Karpas-422 (cell line): Measurements from ENCODE around the gene ACOT7. TPM values are rescaled to one million over a fixed set of nuclear protein-coding genes. Genes with fewer than 3 reads are reported as not detected.

Experiments used
- DNase-seq: peaks from one replicate; pipeline ENCODE4 v3.0.0-alpha.2; 2015
- H2AFZ ChIP-seq: fragments of 200-600 bp; sonication (generic); 2 replicates; pipeline ENCODE4 v1.6.1; 2014; ENCODE audit warnings: antibody characterized with exemption, low read length, mixed read lengths
- H3K27ac ChIP-seq: fragments of 200-600 bp; sonication (generic); 2 replicates; pipeline ENCODE4 v1.5.1; 2014; ENCODE audit warnings: mild to moderate bottlenecking, low read length, moderate library complexity
- H3K27me3 ChIP-seq: fragments of 200-600 bp; sonication (generic); 2 replicates; pipeline ENCODE4 v1.6.1; 2014; ENCODE audit warnings: low read length, mixed read lengths
- H3K36me3 ChIP-seq: fragments of 200-600 bp; sonication (generic); 2 replicates; pipeline ENCODE4 v1.6.1; 2014; ENCODE audit warnings: low read length, mixed read lengths; ENCODE audit not compliant: insufficient read depth
- H3K4me1 ChIP-seq: fragments of 200-600 bp; sonication (generic); 2 replicates; pipeline ENCODE4 v1.6.1; 2014; ENCODE audit warnings: mild to moderate bottlenecking, low read length, mixed read lengths
- H3K4me2 ChIP-seq: fragments of 200-600 bp; sonication (generic); 2 replicates; pipeline ENCODE4 v1.6.1; 2014; ENCODE audit warnings: low read length, low read depth, mild to moderate bottlenecking; ENCODE audit not compliant: poor library complexity, severe bottlenecking
- H3K4me3 ChIP-seq: fragments of 200-600 bp; sonication (generic); 2 replicates; pipeline ENCODE4 v1.5.1; 2014; ENCODE audit warnings: mild to moderate bottlenecking, antibody characterized with exemption, low read length, mixed read lengths
- H3K79me2 ChIP-seq: fragments of 200-600 bp; sonication (generic); 2 replicates; pipeline ENCODE4 v1.6.1; 2014; ENCODE audit warnings: mild to moderate bottlenecking, low read length, mixed read lengths
- H3K9ac ChIP-seq: fragments of 200-600 bp; sonication (generic); 2 replicates; pipeline ENCODE4 v1.6.0; 2014; ENCODE audit warnings: low read length
- H3K9me2 ChIP-seq: fragments of 200-600 bp; sonication (generic), shearing (Covaris generic); replicated peaks from 2 replicates; pipeline ENCODE4 v1.6.0; 2014; ENCODE audit warnings: mild to moderate bottlenecking, low read length, moderate library complexity; ENCODE audit not compliant: insufficient read depth
- H3K9me3 ChIP-seq: fragments of 300-700, 200-600 bp; sonication (generic); 2 replicates; pipeline ENCODE4 v1.6.1; 2014; ENCODE audit warnings: low read length, mixed read lengths
- H4K20me1 ChIP-seq: fragments of 200-600 bp; sonication (generic); 2 replicates; pipeline ENCODE4 v1.6.1; 2014; ENCODE audit warnings: mild to moderate bottlenecking, antibody characterized with exemption, low read length, low read depth; ENCODE audit not compliant: insufficient read depth
- total RNA-seq: library from RNA; depleted of rRNA; stranded (reverse); fragments of >200 nt; shearing (Covaris generic); gene quantifications from 2 replicates; pipeline ENCODE4 v1.2.3, GENCODE V29; 2014; ENCODE audit warnings: low replicate concordance

Gene ACOT7
- total RNA-seq, 1 experiment from 2014 or later, result 11.8 TPM

DNA sequence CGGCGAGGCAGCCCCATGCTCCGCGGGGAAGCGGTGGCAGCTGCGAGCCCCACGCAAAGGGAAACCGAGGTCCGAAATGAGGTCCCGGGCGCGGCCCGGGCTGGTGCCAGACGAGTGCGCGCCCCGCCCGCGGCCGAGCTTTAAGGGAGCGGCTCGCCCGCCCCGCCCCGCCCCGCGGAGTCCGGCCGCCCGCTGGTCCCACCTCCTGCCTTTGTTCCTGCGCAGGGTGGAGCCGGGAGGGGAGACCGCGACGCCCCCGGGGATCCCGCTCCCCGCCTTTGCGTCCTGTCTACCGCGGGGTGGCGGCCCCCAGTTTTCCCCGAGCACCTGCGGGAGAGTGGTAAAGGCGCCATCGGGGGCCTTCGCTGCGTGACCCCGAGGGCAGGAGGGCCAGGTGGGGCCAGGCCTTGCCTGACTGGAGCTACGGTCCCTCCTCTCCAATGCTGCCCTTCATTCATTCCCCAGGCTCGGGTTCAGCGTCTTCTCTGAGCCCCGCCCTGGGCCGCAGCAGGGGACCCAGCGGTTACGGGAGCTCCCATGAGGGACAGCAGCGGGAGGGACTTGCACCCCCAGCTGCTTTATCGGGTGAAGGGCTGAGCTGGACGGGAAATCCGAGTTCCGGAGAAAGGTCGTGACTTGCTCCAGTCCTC, 26.4 kb upstream of the ACOT7 start, which contains the start of gene HES2:
Gene HES2, minus strand, starts transcription at position 116 of the 650 bp plus-strand sequence. Its CDS starts 99 bp downstream, at position 17.
- Histone ChIP-seq H3K9ac (no peak within 1 kb of the TSS), H3K4me1 (no peaks in the 10 kb centered on the region; the same call in 1 of the 2 replicates), H3K4me3 (no peak within 1 kb of the TSS), H2AFZ (no peak within 1 kb of the TSS), H3K27ac (no peak within 1 kb of the TSS), H3K9me3 (no peaks in the 10 kb centered on the region), H3K9me2 (no peaks in the 10 kb centered on the region), H3K27me3 (no peaks in the 10 kb centered on the region), H3K79me2 (no peaks in the 10 kb centered on the region), H3K4me2 (no peak within 1 kb of the TSS), H4K20me1 (no peaks in the 10 kb centered on the region), H3K36me3 (no peaks in the 10 kb centered on the region)
- no peak for DNase-seq

DNA sequence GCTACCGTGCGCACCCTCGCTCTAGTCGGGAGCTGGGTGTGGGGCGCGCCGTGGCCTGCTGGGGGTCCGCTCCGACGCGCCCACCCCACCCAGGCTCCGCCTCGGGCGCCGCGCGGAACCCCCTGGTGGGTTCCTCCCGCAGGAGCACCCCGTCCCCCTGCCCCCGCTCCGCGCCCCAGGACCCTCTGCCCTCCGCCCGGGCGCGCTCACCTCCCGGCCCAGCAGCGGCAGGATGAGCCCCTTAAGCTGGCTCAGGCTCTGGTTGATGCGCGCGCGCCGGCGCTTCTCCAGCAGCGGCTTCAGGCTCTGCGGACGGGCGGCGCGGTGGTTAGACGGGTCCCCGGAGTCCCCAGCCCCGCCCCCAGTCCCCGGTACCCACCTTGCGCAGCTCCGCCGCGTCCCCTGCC, 25.8 kb upstream of the ACOT7 start:
- Histone ChIP-seq H2AFZ (no peak overlapping the region), H3K36me3 (no peaks in the 10 kb centered on the region), H3K4me3 (no peak overlapping the region), H3K4me2 (no peak overlapping the region), H3K27me3 (no peaks in the 10 kb centered on the region), H4K20me1 (no peaks in the 10 kb centered on the region), H3K9me2 (no peaks in the 10 kb centered on the region), H3K79me2 (no peaks in the 10 kb centered on the region), H3K4me1 (peaks cover 3% of the 10 kb centered on the region), H3K9ac (no peak overlapping the region), H3K27ac (no peak overlapping the region), H3K9me3 (no peaks in the 10 kb centered on the region)
- no peak for DNase-seq

DNA sequence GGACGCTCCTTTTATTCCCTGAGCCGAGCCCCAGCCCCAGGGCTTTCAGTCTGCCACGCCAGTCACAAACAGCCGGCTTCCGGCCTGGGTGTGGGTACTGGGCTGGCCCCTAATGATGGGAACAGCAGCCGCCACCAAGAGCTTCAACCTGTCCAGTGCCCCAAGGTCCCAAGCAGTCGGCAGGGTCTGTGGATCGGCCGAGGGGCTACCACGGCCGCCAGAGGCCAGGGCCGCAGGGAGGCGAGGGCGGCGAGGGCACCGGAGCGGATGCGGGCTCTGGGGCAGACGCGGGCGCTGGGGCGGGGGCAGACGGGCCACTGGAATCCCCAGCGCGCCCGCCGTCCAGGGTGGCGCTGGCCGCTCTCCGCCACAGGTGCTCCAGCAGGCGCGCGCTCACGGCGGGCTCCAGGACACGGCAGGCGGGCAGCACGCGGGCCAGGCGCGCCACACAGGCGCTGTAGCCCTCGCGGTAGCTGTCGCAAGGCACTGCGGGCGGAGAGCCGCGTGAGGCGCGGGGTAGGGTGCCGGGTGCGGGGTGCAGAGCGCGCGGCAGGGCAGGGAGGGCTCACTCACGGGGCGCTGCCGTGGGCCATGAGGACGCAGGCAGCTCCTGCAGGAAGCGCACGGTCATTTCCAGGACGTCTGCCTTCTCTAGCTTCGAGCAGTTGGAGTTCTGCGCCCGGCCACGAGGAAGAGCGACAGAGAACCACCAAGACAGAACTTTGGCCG, 25.3 kb upstream of the ACOT7 start:
- Histone ChIP-seq H3K4me3 (no peak overlapping the region), H3K27ac (no peak overlapping the region), H3K4me1 (peaks cover 4% of the 10 kb centered on the region), H3K9me2 (no peaks in the 10 kb centered on the region), H3K79me2 (no peaks in the 10 kb centered on the region), H3K9ac (no peak overlapping the region), H3K9me3 (no peaks in the 10 kb centered on the region), H3K4me2 (no peak overlapping the region), H4K20me1 (no peaks in the 10 kb centered on the region), H3K27me3 (no peaks in the 10 kb centered on the region), H3K36me3 (no peaks in the 10 kb centered on the region), H2AFZ (no peak overlapping the region)
- DNase-seq, result no peak

DNA sequence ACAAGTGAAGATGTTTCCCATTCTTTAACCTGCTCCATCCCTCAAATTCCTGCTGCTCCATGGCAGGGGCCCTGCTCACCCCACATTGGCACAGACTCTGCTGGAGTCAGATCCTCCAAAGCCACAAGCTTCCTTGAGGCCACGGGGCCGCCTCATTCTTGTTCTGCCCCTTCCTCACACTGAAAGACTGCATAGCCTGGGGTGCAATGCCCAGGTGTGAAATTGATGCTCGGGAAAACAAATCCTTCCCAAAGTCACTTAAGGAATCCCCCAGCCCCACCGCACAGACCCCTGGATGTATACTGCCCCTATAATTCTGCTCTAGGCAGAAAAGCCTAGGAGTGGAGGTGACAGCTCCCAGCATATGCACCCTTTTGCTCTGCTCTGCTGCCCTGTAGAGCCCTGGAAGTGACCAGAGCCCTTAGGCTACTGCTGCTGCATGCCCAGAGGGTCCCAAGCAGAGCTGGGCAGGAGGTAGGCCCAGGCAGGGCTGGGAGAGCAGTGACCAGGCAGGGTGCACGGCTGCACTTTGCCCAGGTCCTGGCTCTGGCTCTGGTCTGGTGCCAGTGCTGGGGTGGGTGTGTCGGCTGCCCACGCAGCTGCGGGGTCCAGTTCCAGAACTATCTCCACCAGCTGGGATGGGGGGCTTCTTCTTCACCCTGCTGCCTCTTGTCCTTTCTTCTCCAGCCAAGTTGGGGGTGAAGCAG, 24.5 kb upstream of the ACOT7 start:
- Histone ChIP-seq H3K9ac (no peak overlapping the region), H3K9me2 (no peaks in the 10 kb centered on the region), H3K36me3 (no peaks in the 10 kb centered on the region), H3K79me2 (no peaks in the 10 kb centered on the region), H3K27ac (no peak overlapping the region), H3K4me1 (peaks cover 4% of the 10 kb centered on the region; the same call in 1 of the 2 replicates), H4K20me1 (no peaks in the 10 kb centered on the region), H3K4me2 (no peak overlapping the region), H3K4me3 (no peak overlapping the region), H3K9me3 (no peaks in the 10 kb centered on the region), H3K27me3 (no peaks in the 10 kb centered on the region), H2AFZ (no peak overlapping the region)
- DNase-seq, result no peak

DNA sequence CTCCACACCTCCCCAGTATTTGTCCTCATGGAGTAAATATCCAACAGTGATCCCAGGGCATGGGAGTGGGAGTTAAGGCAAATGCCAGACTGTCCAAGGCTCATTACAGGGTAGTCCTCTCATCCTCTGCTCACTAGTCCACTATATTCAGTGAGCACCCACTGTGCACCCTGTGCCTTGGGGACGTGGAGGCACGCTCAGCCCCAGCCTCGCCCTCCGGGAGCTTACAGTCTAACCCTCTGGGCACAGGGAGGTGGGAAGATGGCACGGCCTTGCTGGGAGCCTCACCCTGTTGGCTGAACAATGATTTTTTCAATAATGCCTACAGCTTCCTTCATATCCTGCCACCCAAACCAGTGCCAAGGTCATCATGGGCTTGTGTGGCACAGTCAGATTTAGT, 23.3 kb upstream of the ACOT7 start:
- Histone ChIP-seq H3K4me1 (peaks cover 4% of the 10 kb centered on the region; the same call in 1 of the 2 replicates), H4K20me1 (no peaks in the 10 kb centered on the region), H3K4me2 (no peak overlapping the region), H2AFZ (no peak overlapping the region), H3K36me3 (no peaks in the 10 kb centered on the region), H3K27me3 (no peaks in the 10 kb centered on the region), H3K9ac (no peak overlapping the region), H3K27ac (no peak overlapping the region), H3K9me3 (no peaks in the 10 kb centered on the region), H3K9me2 (no peaks in the 10 kb centered on the region), H3K79me2 (no peaks in the 10 kb centered on the region), H3K4me3 (no peak overlapping the region)
- DNase-seq, result no peak

DNA sequence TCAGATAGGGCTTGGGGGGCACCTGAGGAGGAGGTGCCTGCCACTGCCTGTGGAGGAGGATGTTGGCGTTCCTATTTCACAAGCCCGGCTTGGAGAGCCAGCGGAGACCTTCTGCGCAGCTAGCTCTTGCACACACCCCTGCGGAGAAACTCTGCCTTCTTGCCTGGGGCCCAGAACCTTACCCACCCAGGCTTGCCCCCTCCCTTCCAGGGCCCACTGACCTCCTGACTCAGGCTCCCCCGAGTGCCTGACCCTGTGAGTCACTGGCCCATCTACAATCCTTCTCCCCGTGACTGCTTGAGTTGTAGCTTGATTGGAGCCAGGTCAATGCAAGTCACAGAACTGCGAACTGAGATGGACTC, 22.7 kb upstream of the ACOT7 start:
- Histone ChIP-seq H3K36me3 (no peaks in the 10 kb centered on the region), H2AFZ (no peak overlapping the region), H3K27ac (no peak overlapping the region), H4K20me1 (no peaks in the 10 kb centered on the region), H3K4me2 (no peak overlapping the region), H3K79me2 (no peaks in the 10 kb centered on the region), H3K4me3 (no peak overlapping the region), H3K9me3 (no peaks in the 10 kb centered on the region), H3K9me2 (no peaks in the 10 kb centered on the region), H3K27me3 (no peaks in the 10 kb centered on the region; the same call in 1 of the 2 replicates), H3K4me1 (peaks cover 4% of the 10 kb centered on the region; the same call in 1 of the 2 replicates), H3K9ac (no peak overlapping the region)
- no peak for DNase-seq

DNA sequence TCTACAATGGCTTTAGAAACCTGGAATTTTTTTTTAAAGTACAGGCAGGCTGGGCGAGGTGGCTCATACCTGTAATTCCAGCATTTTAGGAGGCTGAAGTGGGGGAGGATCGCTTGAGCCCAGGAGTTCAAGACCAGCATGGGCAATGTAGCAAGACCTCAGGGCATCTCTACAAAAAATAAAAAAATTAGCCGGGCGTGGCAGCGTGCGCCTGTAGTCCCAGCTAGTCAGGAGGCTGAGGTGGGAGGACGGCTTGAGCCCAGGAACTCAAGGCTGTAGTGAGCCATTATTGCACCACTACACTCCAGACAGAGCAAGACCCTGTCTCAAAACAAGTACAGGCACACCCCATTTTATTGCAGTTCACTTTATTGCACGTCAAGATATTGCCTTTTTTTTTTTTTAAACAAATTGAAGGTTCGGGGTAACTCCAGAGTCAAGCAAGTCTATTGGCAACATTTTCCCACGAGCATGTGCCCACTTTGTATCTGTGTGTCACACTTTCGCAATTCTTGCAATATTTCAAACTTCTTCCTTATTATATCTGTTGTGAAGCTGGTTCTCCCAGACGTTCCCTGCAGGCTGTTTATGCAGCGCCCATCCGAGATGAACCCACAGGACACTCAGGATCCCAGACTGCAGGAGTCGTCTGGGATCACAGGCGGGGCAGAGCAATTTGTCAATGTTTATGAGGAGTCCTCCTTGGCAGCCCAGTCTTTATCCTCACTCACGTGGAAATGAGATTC, 21.5 kb upstream of the ACOT7 start:
- Histone ChIP-seq H3K36me3 (no peaks in the 10 kb centered on the region), H3K27me3 (no peaks in the 10 kb centered on the region; the same call in 1 of the 2 replicates), H3K27ac (no peak overlapping the region), H2AFZ (0 out of 2 replicates have a peak overlapping the region, but pooled peaks have one; percentile 23), H3K9me3 (no peaks in the 10 kb centered on the region), H3K4me2 (peak overlapping the region; percentile 22), H3K4me3 (no peak overlapping the region), H3K9ac (no peak overlapping the region), H3K4me1 (peaks cover 4% of the 10 kb centered on the region; the same call in 1 of the 2 replicates), H3K9me2 (no peaks in the 10 kb centered on the region), H3K79me2 (no peaks in the 10 kb centered on the region), H4K20me1 (no peaks in the 10 kb centered on the region)
- DNase-seq, result no peak
